GM12873 (cell line): ENCODE measurements around the gene SRD5A2.

Experiments used
- CTCF ChIP-seq: IDR thresholded peaks from 2 replicates; pipeline ENCODE4 v1.5.1; 2012; ENCODE audit warnings: low read depth, mild to moderate bottlenecking, moderate library complexity, low read length, control low read depth; ENCODE audit not compliant: insufficient read depth; ENCODE audit errors: missing control alignments

Gene SRD5A2

GRCh38 chr2:31555967-31556706, 24.6 kb downstream of the SRD5A2 start:
- TF ChIP-seq CTCF, result no peak

- no peak for TF ChIP-seq CTCF
Observed at GRCh38 chr2:31553362-31553761, 27.4 kb downstream of the SRD5A2 start.

- no peak for TF ChIP-seq CTCF
Observed at GRCh38 chr2:31547485-31547884, 33.3 kb downstream of the SRD5A2 start.

GRCh38 chr2:31541853-31542252, 38.9 kb downstream of the SRD5A2 start:
- TF ChIP-seq CTCF, result no peak

GRCh38 chr2:31539505-31539904, 41.2 kb downstream of the SRD5A2 start:
- no peak for TF ChIP-seq CTCF

GRCh38 chr2:31535768-31536167, 45.0 kb downstream of the SRD5A2 start:
- no peak for TF ChIP-seq CTCF

- no peak for TF ChIP-seq CTCF
Observed at GRCh38 chr2:31534636-31535035, 46.1 kb downstream of the SRD5A2 start.
